ENCODE results near the gene HS6ST2.
"Not testable (repeated sequence)": the region's sequence is repeated elsewhere in the genome, so short reads cannot be mapped to it uniquely, and the experiment has no call there.

HS6ST2 gene

DNA sequence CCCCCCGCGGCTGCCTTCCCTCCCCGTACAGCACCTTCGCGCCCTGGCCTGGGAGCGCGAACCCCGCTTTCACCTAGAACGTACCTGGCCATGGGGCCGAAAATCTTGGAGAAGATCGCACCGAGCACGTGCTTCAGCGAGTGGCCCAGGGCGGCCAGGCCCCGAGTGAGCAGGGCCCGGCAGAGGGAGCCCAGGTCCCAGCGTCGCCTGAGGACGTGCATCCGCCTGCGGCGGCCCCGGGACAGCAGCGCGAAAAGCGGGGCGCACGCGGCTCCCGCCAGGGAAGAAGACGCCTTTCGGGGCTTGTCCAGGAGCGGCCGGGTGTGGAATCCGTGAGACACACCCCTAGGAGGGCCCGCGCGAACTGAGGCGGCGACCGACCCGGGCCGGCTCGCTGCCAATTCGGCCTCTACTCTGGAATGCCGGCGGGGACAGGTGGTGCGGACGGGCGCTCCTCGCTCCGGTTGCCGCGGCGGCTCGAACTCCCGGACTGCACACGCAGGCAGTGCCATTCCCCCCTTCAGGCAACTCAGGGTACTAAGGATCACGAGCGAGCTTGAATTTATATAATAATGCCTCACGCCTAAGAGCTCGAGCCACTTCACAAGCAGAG lies at the start of gene HS6ST2:
Gene HS6ST2, minus strand, starts transcription at position 539 of the 613 bp plus-strand sequence.
- no peak for DNase-seq

DNA sequence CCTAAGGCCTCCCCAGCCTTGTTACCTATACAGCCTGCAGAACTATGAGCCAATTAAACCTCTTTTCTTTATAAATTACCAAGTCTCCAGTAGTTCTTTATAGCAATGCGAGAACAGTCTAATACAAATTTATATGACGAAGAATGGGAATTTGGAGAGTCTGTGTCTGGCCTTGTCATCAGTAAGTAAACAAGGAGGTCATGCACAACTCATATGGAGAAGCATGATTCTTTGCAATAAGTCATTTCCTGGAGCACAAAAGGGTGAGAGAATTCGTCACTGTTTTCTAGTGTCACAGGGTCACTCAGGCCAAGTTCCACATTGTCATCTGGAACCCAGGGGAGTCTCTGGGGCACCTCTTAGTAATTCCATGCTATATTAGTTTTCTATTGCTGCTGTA lies 49.0 kb upstream of the HS6ST2 start:
- no peak for DNase-seq

- DNase-seq: no peak
Observed at GRCh38 chrX:133005616-133006015, 47.2 kb upstream of the HS6ST2 start.

GRCh38 chrX:133005042-133005441 lies 46.6 kb upstream of the HS6ST2 start:
- no peak for DNase-seq

DNA sequence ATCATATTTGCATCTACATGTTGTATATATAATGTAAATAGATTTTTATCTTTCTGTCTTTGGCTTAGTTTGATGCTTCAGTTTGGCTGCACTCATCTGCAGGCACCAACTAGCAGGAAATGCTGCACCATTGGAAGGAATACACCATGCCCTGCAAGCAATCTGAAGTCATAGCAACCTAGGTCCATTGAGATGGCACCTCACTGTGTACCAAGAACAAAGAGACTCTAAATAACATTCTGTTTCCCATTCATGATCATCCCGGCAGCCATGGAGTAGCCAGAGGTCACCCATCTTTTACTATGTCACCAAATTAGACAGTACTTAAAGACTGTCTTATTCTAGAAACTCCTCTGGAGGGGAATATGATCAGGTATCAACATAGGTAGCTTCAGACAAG lies 40.8 kb upstream of the HS6ST2 start:
- no peak for DNase-seq

DNA sequence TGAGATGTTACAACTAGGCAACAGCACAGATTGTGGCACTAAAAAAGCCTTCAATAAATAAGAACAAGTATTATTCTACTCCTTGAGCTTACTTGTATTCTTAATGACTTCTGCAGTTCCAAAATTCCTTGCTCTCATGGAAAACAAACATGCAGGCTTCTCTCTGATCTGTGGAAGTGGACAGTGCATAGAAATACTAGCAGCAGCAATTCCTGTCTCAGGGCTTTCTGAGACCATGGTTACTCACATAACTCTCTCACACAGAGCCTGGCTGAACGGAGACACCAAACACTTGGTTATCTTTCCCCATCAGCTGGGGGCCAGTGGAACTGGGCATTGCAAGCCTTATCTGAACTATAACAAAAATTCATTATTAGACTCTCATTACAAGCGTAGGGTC lies 32.4 kb upstream of the HS6ST2 start:
- no peak for DNase-seq

GRCh38 chrX:132986556-132986955 lies 28.1 kb upstream of the HS6ST2 start:
- DNase-seq: no peak

- no peak for DNase-seq
Observed at GRCh38 chrX:132984058-132984650, 25.7 kb upstream of the HS6ST2 start.

DNA sequence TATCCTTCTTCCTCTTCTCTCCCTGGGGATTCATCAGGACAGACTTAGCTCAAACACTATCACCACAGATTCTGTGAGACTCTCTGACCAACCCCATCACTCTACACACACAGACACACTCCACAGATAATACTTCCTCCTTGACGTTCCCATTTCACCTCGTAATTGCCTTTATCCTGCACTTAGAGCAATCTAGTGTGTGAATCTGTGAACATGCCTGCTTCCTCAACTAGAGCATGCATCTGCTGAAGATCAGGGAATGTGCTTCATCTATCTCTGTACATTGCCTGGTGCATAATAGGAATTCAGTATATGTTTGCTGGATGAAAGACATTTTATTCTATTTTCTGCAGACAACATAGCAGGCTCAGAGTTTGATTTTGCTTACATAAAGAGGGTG lies 25.1 kb upstream of the HS6ST2 start:
- no peak for DNase-seq

DNA sequence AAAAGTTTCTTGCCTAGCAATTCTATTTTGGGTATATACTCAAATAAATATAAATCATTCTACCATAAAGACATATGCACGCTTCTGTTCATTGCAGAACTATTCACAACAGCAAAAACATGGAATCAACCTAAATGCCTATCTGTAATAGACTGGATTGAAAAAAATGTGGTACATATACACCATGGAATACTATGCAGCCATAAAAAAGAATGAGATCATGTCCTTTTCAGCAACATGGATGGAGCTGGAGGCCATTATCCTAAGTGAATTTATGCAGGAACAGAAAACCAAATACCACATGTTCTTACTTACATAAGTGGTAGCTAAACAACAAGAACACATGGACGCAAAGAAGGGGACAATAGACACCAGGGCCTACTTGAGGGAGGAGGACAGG lies 21.6 kb upstream of the HS6ST2 start:
- DNase-seq: not testable (repeated sequence)

DNA sequence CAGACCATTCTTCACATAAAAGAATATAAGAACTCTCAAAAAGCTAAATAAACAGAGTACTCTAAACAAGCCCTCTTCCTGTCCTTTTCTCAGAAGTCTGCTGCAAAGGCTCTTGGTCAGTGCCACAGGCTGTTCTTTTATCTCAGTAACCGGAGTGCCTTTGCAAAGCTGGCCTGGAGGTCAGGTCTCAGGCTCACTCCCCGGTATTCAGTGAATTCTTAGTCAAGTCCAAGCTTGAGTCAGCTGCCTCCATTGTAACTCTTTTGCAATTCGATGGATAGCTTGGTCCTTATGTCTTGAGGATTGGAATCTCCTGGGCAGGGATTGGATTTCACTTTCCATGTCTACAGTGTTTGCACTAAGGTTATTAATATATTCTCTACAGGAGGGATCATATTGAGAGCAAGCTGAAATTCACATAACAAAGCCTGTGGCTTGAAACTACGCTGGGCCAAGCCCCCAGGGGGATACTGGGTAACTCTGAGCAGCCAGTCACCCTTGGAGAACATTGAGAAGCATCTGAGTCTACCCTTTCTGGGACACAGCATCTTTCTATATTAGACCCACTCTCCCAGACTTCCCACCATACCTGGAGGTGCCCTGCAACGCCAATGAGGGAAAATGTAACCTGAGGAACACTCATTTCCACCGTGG lies 10.0 kb upstream of the HS6ST2 start:
- DNase-seq: no peak

DNA sequence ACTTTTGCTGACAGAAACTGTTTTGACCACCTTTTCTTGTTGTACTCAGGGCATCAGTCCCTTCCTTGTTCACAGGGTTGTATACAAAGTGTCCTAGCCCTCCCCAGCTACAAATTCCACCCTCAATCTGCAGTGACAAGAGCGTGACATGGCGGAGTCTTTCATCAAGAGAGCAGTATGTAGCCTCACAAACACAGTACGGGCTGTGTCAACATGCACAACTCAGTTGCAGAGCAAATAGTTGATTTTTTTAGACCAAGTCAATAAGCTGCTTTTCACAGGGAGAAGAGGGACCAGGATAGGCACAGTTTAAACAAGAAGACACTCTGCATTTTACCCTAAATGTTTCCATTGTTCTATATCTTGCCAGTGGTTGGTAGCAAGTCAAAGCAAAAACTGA lies 8.6 kb upstream of the HS6ST2 start:
- no peak for DNase-seq

DNA sequence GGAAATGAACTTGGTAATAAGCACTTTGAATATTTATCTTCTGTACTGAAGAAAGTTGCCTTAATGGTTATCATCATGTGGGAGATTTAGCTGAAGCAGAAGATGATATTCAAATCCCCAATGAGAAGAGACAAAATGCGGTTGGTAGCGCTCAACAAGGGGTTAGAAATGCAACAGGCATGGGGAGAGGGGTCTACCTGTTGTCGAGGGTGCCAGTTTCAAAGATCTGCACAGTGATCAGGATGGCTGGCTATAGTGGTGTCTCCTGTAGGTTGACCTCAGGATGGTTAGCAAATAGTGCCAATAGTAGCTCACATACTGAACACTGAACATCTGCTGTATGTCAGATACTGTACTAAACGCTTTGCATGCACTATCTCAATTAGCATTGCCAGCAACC lies 7.0 kb upstream of the HS6ST2 start:
- no peak for DNase-seq

GRCh38 chrX:132961511-132961910 lies 3.1 kb upstream of the HS6ST2 start:
- no peak for DNase-seq

DNA sequence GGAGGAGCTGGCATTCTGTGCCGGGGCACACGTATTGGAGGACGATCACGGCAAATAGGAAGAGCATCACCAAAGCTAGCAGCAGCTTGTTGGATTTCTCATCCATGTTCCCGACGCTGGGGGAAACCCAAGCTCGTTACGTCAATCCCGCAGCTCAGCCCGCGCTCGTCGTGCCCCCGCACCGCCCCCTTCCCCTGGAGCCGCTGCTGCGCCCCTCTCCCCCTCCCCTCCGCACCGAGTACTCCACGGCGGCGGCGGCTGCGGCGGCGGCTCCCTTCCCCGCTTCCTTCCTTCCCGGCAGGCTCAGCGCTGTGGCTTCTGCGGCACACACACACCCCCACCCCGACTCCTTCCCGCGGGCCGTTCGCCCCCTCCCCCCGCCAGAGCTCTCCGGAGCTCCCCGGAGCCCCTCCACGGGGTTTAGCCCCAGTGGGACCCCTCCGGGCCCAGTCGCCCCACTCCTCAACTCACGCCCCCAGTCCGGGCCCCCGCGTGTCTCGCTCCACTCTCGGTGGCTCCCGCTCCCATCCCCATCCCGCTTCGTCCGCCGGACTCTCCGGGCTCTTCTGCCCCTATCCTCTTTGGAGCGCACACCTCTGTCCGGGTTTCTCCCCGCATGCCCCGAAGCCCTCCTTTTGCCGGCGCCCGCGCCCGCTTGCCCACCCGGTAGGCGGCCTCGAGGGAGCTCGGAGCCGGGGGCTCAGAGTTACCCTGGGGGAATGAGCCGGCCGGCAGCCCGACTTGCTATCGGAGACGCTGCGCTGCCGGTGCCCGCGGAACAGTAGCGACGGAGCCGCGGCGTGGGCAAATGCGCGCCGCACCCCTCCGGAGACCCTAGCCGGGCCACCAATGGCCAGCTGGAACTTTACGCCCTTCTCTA lies 978 bp downstream of the HS6ST2 start:
- peak in 1 of 2 donors; percentile 4 for DNase-seq

DNA sequence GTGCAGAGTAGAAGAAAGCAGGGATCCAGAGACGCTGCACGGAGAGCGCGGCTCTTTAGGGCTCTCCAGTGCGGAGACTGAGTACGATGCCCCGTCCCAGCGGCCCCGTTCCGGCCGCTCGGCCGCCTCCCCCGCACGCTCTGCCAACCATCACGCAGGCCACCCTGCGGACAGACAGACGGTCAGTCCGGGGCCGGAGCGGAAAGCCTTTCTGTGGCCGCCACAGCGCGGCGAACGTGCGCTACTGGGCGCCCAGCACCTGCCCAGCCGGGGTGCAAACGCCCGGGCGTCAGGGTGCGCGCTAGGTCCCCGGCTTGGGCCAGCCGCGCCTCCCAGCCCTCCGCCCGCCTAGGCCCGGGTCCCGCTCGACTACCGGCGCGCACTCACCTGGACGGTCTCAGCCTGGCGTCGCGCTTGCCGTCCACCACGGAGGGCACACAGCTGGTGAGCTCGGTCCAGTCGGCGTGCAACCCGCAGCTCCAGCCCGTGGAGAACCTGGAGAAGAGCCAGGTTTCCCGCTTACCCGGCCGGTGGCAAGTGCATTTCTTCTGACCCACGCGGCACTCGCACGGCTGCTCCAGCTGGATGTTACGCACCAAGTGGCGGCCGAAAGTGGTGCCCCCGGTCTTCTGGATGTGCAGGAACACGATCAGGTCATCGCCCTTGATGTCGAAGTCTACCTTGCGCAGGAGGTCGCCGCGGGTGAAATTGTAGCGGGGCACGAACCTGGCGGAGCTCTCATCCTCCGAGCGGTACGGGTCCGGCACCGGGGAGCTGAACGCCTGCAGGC lies 1.8 kb downstream of the HS6ST2 start:
- DNase-seq: no peak

GRCh38 chrX:132955690-132956089 lies 2.7 kb downstream of the HS6ST2 start:
- DNase-seq: no peak

DNA sequence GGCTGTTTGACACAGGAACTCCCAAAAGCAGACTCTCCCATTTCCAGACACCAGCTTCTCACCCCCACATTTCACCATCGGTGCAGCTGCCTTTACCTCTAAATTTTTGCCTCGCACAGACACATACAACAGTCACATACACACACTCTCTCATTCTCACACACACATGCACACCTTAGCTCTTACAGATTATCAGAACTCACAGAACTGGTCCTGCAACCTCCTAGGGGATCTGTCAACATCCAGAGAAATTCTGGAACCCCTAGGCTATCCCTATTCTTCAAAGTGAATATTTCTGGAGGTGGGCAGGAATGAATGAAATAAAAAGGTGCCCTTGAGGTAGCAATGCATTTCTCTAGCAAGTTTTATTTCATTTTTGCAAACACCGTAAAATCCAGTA lies 4.1 kb downstream of the HS6ST2 start:
- no peak for DNase-seq

- no peak for DNase-seq
Observed at GRCh38 chrX:132953354-132953753, 5.1 kb downstream of the HS6ST2 start.

- DNase-seq: no peak
Observed at GRCh38 chrX:132948648-132949260, 9.7 kb downstream of the HS6ST2 start.

GRCh38 chrX:132945055-132945599 lies 13.3 kb downstream of the HS6ST2 start:
- DNase-seq: not testable (repeated sequence)

All from CD4-positive, alpha-beta T cell treated with Interleukin-4 for 1 hour (primary cell).